SK-N-SH (cell line): Measurements from ENCODE around the gene TRIM72.

Experiments used
- GABPA ChIP-seq: IDR thresholded peaks from 2 replicates; pipeline ENCODE4 v1.4.0; 2012; ENCODE audit warnings: low read depth, mild to moderate bottlenecking
- RAD21 ChIP-seq: IDR thresholded peaks from 2 replicates; pipeline ENCODE4 v1.6.1; 2012; ENCODE audit warnings: mild to moderate bottlenecking, low read length
- SMC3 ChIP-seq: IDR thresholded peaks from 2 replicates; pipeline ENCODE4 v1.6.1; 2012; ENCODE audit warnings: low read depth, low read length, improper control_type of control experiment
- TAF1 ChIP-seq: IDR thresholded peaks from 2 replicates; pipeline ENCODE4 v1.6.1; 2012; ENCODE audit warnings: low read depth, mild to moderate bottlenecking, low read length, moderate library complexity, borderline replicate concordance

- TF ChIP-seq TAF1 (no peak), RAD21 (no peak), GABPA (no peak), SMC3 (no peak)
These were observed 44.4 kb downstream of the TRIM72 start for GRCh38 chr16:31258366-31258765.
